Endometrial microvascular endothelial cells (primary cell): ENCODE data around the gene NUPR2. TPM values are rescaled to one million over a fixed set of nuclear protein-coding genes. Genes with fewer than 3 reads are reported as not detected.
"Not testable (repeated sequence)": the region's sequence is repeated elsewhere in the genome, so short reads cannot be mapped to it uniquely, and the experiment has no call there.

Source experiments
- in situ Hi-C: cut with HindIII; loops from 2 replicates; pipeline ENCODE4 v1.10.0; 2017; ENCODE audit warnings: low sequenced_read_pairs, low pct_unique_long_range_greater_than_20kb; ENCODE audit errors: inconsistent ontology term
- total RNA-seq: library from RNA; depleted of rRNA; stranded (reverse); fragments of >200 nt; gene quantifications from one replicate; pipeline ENCODE4 v1.2.3, GENCODE V29; 2015; ENCODE audit errors: inconsistent ontology term

NUPR2 gene
- total RNA-seq, 1 donor from 2014 or later: not detected

GRCh38 chr7:56092388-56092787 lies 23.8 kb downstream of the NUPR2 start:
- in situ Hi-C loops: not testable (repeated sequence)

GRCh38 chr7:56091591-56091990 lies 24.6 kb downstream of the NUPR2 start:
- in situ Hi-C loops: no loop called here

GRCh38 chr7:56087445-56087844 lies 28.8 kb downstream of the NUPR2 start:
- in situ Hi-C loops: no loop called here

- in situ Hi-C loops: no loop called here
Observed at GRCh38 chr7:56086761-56087160, 29.5 kb downstream of the NUPR2 start.

- in situ Hi-C loops: no loop called here
Observed at GRCh38 chr7:56083150-56083785, 32.9 kb downstream of the NUPR2 start.

GRCh38 chr7:56081626-56082340 lies 34.4 kb downstream of the NUPR2 start:
- in situ Hi-C loops: no loop called here

GRCh38 chr7:56080726-56081435 lies 35.3 kb downstream of the NUPR2 start:
- in situ Hi-C loops: not testable (repeated sequence)

GRCh38 chr7:56079450-56080185 lies 36.6 kb downstream of the NUPR2 start:
- in situ Hi-C loops: no loop called here

GRCh38 chr7:56078196-56078595 lies 38.0 kb downstream of the NUPR2 start:
- in situ Hi-C loops: no loop called here

GRCh38 chr7:56077681-56078080 lies 38.5 kb downstream of the NUPR2 start:
- in situ Hi-C loops: no loop called here

GRCh38 chr7:56074371-56074791 lies 41.8 kb downstream of the NUPR2 start:
- in situ Hi-C loops: loop anchor here (25.0 kb wide), 1 partner anchor 437 kb away; no protein-coding TSS in a partner anchor

- in situ Hi-C loops: loop anchor here (25.0 kb wide), 1 partner anchor 429 kb away; no protein-coding TSS in a partner anchor
Observed at GRCh38 chr7:56066376-56066775, 49.8 kb downstream of the NUPR2 start.

Other genes starting within 250 kb of the NUPR2 start
- 1.7 TPM for gene ZNF713, start 229.0 kb downstream of the NUPR2 start, total RNA-seq
- 7.1 TPM for gene MRPS17, start 164.5 kb downstream of the NUPR2 start, total RNA-seq
- gene NIPSNAP2, start 151.8 kb downstream of the NUPR2 start, total RNA-seq: 54.8 TPM
- 61.0 TPM for gene PSPH, start 65.0 kb downstream of the NUPR2 start, total RNA-seq
- 196 TPM for gene CCT6A, start 64.7 kb downstream of the NUPR2 start, total RNA-seq
- 120 TPM for gene SUMF2, start 52.1 kb downstream of the NUPR2 start, total RNA-seq
- gene PHKG1, start 23.5 kb downstream of the NUPR2 start, total RNA-seq: not detected
- gene CHCHD2, start 9.9 kb downstream of the NUPR2 start, total RNA-seq: 433 TPM